ENCODE data around the gene CHERP.

Gene CHERP

GRCh38 chr19:16582486-16583261, 40.4 kb upstream of the CHERP start:
- no peak for DNase-seq (ENCODE audit: low read depth)
- no peak for TF ChIP-seq CTCF (IDR thresholded peaks at IDR 0.05; ENCODE audit: control insufficient read depth, insufficient read depth, low read depth, low read length, missing control alignments)
- no peak overlapping the region for H3K4me3 ChIP-seq (ENCODE audit: control insufficient read depth, low read depth, low read length)

GRCh38 chr19:16581971-16582343, 39.7 kb upstream of the CHERP start:
- H3K4me3 ChIP-seq (ENCODE audit: control insufficient read depth, low read depth, low read length) = no peak overlapping the region
- DNase-seq (ENCODE audit: low read depth) = no peak
- TF ChIP-seq CTCF (IDR thresholded peaks at IDR 0.05; ENCODE audit: control insufficient read depth, insufficient read depth, low read depth, low read length, missing control alignments) = no peak

- no peak for TF ChIP-seq CTCF (IDR thresholded peaks at IDR 0.05; ENCODE audit: control insufficient read depth, insufficient read depth, low read depth, low read length, missing control alignments)
- DNase-seq (ENCODE audit: low read depth) = no peak
- no peak overlapping the region for H3K4me3 ChIP-seq (ENCODE audit: control insufficient read depth, low read depth, low read length)
Observed at GRCh38 chr19:16581145-16581970, 39.1 kb upstream of the CHERP start.

- no peak overlapping the region for H3K4me3 ChIP-seq (ENCODE audit: control insufficient read depth, low read depth, low read length)
- no peak for DNase-seq (ENCODE audit: low read depth)
- TF ChIP-seq CTCF (IDR thresholded peaks at IDR 0.05; ENCODE audit: control insufficient read depth, insufficient read depth, low read depth, low read length, missing control alignments) = no peak
Observed at GRCh38 chr19:16579381-16579780, 37.1 kb upstream of the CHERP start.

GRCh38 chr19:16577531-16577985, 35.3 kb upstream of the CHERP start:
- H3K4me3 ChIP-seq (ENCODE audit: control insufficient read depth, low read depth, low read length) = no peak overlapping the region
- TF ChIP-seq CTCF (IDR thresholded peaks at IDR 0.05; ENCODE audit: control insufficient read depth, insufficient read depth, low read depth, low read length, missing control alignments) = no peak
- no peak for DNase-seq (ENCODE audit: low read depth)

- H3K4me3 ChIP-seq (ENCODE audit: control insufficient read depth, low read depth, low read length) = no peak overlapping the region
- no peak for TF ChIP-seq CTCF (IDR thresholded peaks at IDR 0.05; ENCODE audit: control insufficient read depth, insufficient read depth, low read depth, low read length, missing control alignments)
- no peak for DNase-seq (ENCODE audit: low read depth)
Observed at GRCh38 chr19:16576690-16577530, 34.7 kb upstream of the CHERP start.
